HepG2 (cell line): ENCODE measurements around the gene ZNF318. TPM values are rescaled to one million over a fixed set of nuclear protein-coding genes. Genes with fewer than 3 reads are reported as not detected.

Experiments
- CEBPG ChIP-seq: IDR thresholded peaks from 2 replicates; pipeline ENCODE4 v1.6.1; 2016
- CENPT ChIP-seq: sonication (generic); formaldehyde crosslinking; IDR thresholded peaks from 2 replicates; pipeline ENCODE4 v1.8.0; 2022; ENCODE audit warnings: low read depth, mild to moderate bottlenecking, moderate library complexity, missing genetic modification reagents
- DMAP1 ChIP-seq: IDR thresholded peaks from 2 replicates; pipeline ENCODE4 v1.6.1; 2016
- ELF4 ChIP-seq: sonication (generic); formaldehyde crosslinking; IDR thresholded peaks from 2 replicates; pipeline ENCODE4 v1.5.0; 2020; ENCODE audit warnings: missing genetic modification reagents, mild to moderate bottlenecking, moderate library complexity, borderline replicate concordance
- GATAD2A ChIP-seq: IDR thresholded peaks from 2 replicates; pipeline ENCODE4 v1.6.1; 2016
- HDAC2 ChIP-seq: sonication (generic); formaldehyde crosslinking; IDR thresholded peaks from 2 replicates; pipeline ENCODE4 v1.4.0; 2020; ENCODE audit warnings: missing genetic modification reagents
- RXRB ChIP-seq: IDR thresholded peaks from 2 replicates; pipeline ENCODE4 v1.6.1; 2016; ENCODE audit warnings: borderline replicate concordance, missing genetic modification reagents, missing compliant biosample characterization
- ZBTB38 ChIP-seq: sonication (generic); formaldehyde crosslinking; IDR thresholded peaks from 2 replicates; pipeline ENCODE4 v1.5.1; 2020; ENCODE audit warnings: mild to moderate bottlenecking, missing genetic modification reagents
- ZNF24 ChIP-seq: fragments of 450-650 bp; IDR thresholded peaks from 2 replicates; pipeline ENCODE4 v1.6.1; 2017; ENCODE audit warnings: antibody characterized with exemption, mild to moderate bottlenecking
- ZNF430 ChIP-seq: sonication (generic); formaldehyde crosslinking; IDR thresholded peaks from 2 replicates; pipeline ENCODE4 v1.9.0; 2021; ENCODE audit warnings: mild to moderate bottlenecking, missing genetic modification reagents
- ZNF614 ChIP-seq: IDR thresholded peaks from 2 replicates; pipeline ENCODE4 v1.6.1; 2018; ENCODE audit warnings: missing biosample characterization, missing genetic modification reagents, inconsistent platforms, borderline replicate concordance
- ZSCAN9 ChIP-seq: IDR thresholded peaks from 2 replicates; pipeline ENCODE4 v1.6.1; 2016; ENCODE audit warnings: borderline replicate concordance
- polyA plus RNA-seq, 8 experiments: library from polyadenylated mRNA; depleted of rRNA in 3 of 8; stranded (reverse) in 7 of 8; unstranded in 1 of 8; fragments of >200 nt; fragmentation: Illumina TruSeq in 4 of 8; extraction: Trizol in 4 of 8; gene quantifications; 2 replicates each; pipeline versions ENCODE4 v1.2.1 to v1.2.3, GENCODE V29; 2011 to 2016; ENCODE audit warnings: low read depth in 4 of 8, missing spikeins in 1 of 8, mixed read lengths in 1 of 8; ENCODE audit not compliant: insufficient read depth in 1 of 8
- total RNA-seq, 5 experiments: library from RNA; depleted of rRNA; stranded (reverse); fragments of >200 nt; fragmentation: Illumina TruSeq; extraction: Trizol; gene quantifications; 2 replicates each; pipeline ENCODE4 v1.2.3, GENCODE V29; 2016; ENCODE audit warnings: low read depth in 1 of 5
- TF ChIP-seq, protein P1 (sequence below): sonication (generic); formaldehyde crosslinking; IDR thresholded peaks from 2 replicates; pipeline ENCODE4 v1.4.0; 2020; ENCODE audit warnings: missing genetic modification reagents
- TF ChIP-seq, protein P2 (sequence below): sonication (generic); formaldehyde crosslinking; IDR thresholded peaks from 2 replicates; pipeline ENCODE4 v1.4.0; 2020; ENCODE audit warnings: missing genetic modification reagents
- TF ChIP-seq, protein P3 (sequence below): sonication (generic); formaldehyde crosslinking; IDR thresholded peaks from 2 replicates; pipeline ENCODE4 v1.8.0; 2022; ENCODE audit warnings: missing genetic modification reagents, mild to moderate bottlenecking, borderline replicate concordance
- TF ChIP-seq, protein P4 (sequence below): sonication (generic); formaldehyde crosslinking; IDR thresholded peaks from 2 replicates; pipeline ENCODE4 v1.5.0; 2020; ENCODE audit warnings: mild to moderate bottlenecking, missing genetic modification reagents
- TF ChIP-seq, protein P5 (sequence below): sonication (generic); formaldehyde crosslinking; IDR thresholded peaks from 2 replicates; pipeline ENCODE4 v1.8.0; 2022; ENCODE audit warnings: mild to moderate bottlenecking, missing genetic modification reagents

ZNF318 gene
- total and polyA plus RNA-seq, 2 of the 13 experiments (the other 11 are each of a cell fraction or from before 2014, with no cell fraction given): 13.0 to 14.5 TPM

DNA sequence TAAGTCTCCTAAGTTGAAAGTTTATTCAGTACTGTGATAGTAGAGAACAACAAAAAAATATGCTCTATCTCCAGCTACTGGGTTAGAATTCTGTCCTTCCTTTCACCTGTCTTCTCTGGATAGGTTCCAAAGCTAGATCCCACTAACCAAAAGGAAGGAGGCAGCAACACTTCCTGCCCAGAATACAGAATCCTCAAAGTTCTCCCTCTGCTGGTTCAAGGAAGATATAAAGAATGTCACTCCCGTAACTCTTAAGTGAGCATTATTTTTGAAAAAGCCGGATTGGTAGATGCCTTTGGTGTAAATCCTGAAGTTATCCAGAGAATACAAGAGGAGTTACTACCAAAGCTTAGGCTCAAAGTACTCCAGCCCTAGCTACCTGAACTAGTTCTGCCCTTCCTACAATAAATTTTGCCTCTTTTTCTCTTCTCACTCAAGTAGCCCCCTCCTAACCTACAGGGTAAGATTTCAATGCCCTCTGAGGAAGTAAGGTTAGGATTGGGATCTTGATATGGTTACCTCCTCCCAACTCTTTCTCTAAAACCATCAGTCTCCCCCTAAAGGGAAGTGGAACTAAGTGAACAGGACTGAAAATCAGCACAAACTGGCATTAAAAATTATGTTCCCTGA, 34.9 kb downstream of the ZNF318 start (continued):
- TF ChIP-seq, protein P1, sequence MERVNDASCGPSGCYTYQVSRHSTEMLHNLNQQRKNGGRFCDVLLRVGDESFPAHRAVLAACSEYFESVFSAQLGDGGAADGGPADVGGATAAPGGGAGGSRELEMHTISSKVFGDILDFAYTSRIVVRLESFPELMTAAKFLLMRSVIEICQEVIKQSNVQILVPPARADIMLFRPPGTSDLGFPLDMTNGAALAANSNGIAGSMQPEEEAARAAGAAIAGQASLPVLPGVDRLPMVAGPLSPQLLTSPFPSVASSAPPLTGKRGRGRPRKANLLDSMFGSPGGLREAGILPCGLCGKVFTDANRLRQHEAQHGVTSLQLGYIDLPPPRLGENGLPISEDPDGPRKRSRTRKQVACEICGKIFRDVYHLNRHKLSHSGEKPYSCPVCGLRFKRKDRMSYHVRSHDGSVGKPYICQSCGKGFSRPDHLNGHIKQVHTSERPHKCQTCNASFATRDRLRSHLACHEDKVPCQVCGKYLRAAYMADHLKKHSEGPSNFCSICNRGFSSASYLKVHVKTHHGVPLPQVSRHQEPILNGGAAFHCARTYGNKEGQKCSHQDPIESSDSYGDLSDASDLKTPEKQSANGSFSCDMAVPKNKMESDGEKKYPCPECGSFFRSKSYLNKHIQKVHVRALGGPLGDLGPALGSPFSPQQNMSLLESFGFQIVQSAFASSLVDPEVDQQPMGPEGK (CRISPR knock-in tag): 0 out of 2 replicates have a peak, but pooled peaks have one; percentile 34
- TF ChIP-seq DMAP1 (CRISPR knock-in tag): 0 out of 2 replicates have a peak, but pooled peaks have one; percentile 32
- TF ChIP-seq, protein P2, sequence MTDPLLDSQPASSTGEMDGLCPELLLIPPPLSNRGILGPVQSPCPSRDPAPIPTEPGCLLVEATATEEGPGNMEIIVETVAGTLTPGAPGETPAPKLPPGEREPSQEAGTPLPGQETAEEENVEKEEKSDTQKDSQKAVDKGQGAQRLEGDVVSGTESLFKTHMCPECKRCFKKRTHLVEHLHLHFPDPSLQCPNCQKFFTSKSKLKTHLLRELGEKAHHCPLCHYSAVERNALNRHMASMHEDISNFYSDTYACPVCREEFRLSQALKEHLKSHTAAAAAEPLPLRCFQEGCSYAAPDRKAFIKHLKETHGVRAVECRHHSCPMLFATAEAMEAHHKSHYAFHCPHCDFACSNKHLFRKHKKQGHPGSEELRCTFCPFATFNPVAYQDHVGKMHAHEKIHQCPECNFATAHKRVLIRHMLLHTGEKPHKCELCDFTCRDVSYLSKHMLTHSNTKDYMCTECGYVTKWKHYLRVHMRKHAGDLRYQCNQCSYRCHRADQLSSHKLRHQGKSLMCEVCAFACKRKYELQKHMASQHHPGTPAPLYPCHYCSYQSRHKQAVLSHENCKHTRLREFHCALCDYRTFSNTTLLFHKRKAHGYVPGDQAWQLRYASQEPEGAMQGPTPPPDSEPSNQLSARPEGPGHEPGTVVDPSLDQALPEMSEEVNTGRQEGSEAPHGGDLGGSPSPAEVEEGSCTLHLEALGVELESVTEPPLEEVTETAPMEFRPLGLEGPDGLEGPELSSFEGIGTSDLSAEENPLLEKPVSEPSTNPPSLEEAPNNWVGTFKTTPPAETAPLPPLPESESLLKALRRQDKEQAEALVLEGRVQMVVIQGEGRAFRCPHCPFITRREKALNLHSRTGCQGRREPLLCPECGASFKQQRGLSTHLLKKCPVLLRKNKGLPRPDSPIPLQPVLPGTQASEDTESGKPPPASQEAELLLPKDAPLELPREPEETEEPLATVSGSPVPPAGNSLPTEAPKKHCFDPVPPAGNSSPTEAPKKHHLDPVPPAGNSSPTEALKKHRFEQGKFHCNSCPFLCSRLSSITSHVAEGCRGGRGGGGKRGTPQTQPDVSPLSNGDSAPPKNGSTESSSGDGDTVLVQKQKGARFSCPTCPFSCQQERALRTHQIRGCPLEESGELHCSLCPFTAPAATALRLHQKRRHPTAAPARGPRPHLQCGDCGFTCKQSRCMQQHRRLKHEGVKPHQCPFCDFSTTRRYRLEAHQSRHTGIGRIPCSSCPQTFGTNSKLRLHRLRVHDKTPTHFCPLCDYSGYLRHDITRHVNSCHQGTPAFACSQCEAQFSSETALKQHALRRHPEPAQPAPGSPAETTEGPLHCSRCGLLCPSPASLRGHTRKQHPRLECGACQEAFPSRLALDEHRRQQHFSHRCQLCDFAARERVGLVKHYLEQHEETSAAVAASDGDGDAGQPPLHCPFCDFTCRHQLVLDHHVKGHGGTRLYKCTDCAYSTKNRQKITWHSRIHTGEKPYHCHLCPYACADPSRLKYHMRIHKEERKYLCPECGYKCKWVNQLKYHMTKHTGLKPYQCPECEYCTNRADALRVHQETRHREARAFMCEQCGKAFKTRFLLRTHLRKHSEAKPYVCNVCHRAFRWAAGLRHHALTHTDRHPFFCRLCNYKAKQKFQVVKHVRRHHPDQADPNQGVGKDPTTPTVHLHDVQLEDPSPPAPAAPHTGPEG (CRISPR knock-in tag): 0 out of 2 replicates have a peak, but pooled peaks have one; percentile 39
- TF ChIP-seq, protein P3, sequence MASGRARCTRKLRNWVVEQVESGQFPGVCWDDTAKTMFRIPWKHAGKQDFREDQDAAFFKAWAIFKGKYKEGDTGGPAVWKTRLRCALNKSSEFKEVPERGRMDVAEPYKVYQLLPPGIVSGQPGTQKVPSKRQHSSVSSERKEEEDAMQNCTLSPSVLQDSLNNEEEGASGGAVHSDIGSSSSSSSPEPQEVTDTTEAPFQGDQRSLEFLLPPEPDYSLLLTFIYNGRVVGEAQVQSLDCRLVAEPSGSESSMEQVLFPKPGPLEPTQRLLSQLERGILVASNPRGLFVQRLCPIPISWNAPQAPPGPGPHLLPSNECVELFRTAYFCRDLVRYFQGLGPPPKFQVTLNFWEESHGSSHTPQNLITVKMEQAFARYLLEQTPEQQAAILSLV (CRISPR knock-in tag): no peak
- peak; percentile 68; the same call in 1 of the 2 replicates for TF ChIP-seq ZSCAN9
- TF ChIP-seq ZNF614 (CRISPR knock-in tag): 0 out of 2 replicates have a peak, but pooled peaks have one; percentile 22
- 0 out of 2 replicates have a peak, but pooled peaks have one; percentile 30 for TF ChIP-seq CEBPG (CRISPR knock-in tag)
- TF ChIP-seq ZBTB38: no peak
- TF ChIP-seq RXRB (CRISPR knock-in tag): 0 out of 2 replicates have a peak, but pooled peaks have one; percentile 40
- TF ChIP-seq HDAC2: 0 out of 2 replicates have a peak, but pooled peaks have one; percentile 18
- TF ChIP-seq CENPT (CRISPR knock-in tag): no peak
- TF ChIP-seq ELF4 (CRISPR knock-in tag): 0 out of 2 replicates have a peak, but pooled peaks have one; percentile 34
- TF ChIP-seq, protein P4, sequence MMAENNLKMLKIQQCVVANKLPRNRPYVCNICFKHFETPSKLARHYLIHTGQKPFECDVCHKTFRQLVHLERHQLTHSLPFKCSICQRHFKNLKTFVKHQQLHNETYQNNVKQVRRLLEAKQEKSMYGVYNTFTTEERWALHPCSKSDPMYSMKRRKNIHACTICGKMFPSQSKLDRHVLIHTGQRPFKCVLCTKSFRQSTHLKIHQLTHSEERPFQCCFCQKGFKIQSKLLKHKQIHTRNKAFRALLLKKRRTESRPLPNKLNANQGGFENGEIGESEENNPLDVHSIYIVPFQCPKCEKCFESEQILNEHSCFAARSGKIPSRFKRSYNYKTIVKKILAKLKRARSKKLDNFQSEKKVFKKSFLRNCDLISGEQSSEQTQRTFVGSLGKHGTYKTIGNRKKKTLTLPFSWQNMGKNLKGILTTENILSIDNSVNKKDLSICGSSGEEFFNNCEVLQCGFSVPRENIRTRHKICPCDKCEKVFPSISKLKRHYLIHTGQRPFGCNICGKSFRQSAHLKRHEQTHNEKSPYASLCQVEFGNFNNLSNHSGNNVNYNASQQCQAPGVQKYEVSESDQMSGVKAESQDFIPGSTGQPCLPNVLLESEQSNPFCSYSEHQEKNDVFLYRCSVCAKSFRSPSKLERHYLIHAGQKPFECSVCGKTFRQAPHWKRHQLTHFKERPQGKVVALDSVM: 0 out of 2 replicates have a peak, but pooled peaks have one; percentile 25
- TF ChIP-seq, protein P5, sequence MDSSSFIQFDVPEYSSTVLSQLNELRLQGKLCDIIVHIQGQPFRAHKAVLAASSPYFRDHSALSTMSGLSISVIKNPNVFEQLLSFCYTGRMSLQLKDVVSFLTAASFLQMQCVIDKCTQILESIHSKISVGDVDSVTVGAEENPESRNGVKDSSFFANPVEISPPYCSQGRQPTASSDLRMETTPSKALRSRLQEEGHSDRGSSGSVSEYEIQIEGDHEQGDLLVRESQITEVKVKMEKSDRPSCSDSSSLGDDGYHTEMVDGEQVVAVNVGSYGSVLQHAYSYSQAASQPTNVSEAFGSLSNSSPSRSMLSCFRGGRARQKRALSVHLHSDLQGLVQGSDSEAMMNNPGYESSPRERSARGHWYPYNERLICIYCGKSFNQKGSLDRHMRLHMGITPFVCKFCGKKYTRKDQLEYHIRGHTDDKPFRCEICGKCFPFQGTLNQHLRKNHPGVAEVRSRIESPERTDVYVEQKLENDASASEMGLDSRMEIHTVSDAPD (CRISPR knock-in tag): no peak
- TF ChIP-seq ZNF24: no peak
- no peak for TF ChIP-seq ZNF430 (CRISPR knock-in tag)
- peak; percentile 68 for TF ChIP-seq GATAD2A
